Thyroid gland (tissue), 4 donors: ENCODE measurements around the gene AIF1. TPM values are rescaled to one million over a fixed set of nuclear protein-coding genes. Genes with fewer than 3 reads are reported as not detected.

ENCODE experiments used
- DNase-seq, 2 donors: peaks; one replicate each; pipeline ENCODE4 v3.0.0-alpha.2; 2019
- H3K27ac ChIP-seq, 3 donors: fragments of 200-600 bp; sonication (generic); 1 replicate in 2 of 3; 2 replicates in 1 of 3; pipeline ENCODE4 v1.5.1; 2016 to 2019; ENCODE audit warnings: mild to moderate bottlenecking in 1 of 3, moderate library complexity in 1 of 3
- H3K27me3 ChIP-seq: fragments of 200-600 bp; sonication (generic); one replicate; pipeline ENCODE4 v1.5.1; 2019
- H3K36me3 ChIP-seq, 2 donors: fragments of 200-600 bp; sonication (generic); one replicate each; pipeline ENCODE4 v1.5.1; 2016 to 2019
- H3K4me1 ChIP-seq, 2 donors: fragments of 200-600 bp; sonication (generic); one replicate each; pipeline ENCODE4 v1.5.1; 2017 to 2019
- H3K4me3 ChIP-seq, 3 donors: fragments of 200-600 bp; sonication (generic); replicated peaks in 1 of 3; 1 replicate in 2 of 3; 2 replicates in 1 of 3; pipeline ENCODE4 v1.5.1; 2016; ENCODE audit warnings: mild to moderate bottlenecking in 1 of 3
- H3K9me3 ChIP-seq: fragments of 200-600 bp; sonication (generic); one replicate; pipeline ENCODE4 v1.5.1; 2017
- CTCF ChIP-seq, 6 experiments: fragments of 200-600 bp in 3 of 6; fragments of 450-650 bp in 3 of 6; sonication (generic) in 3 of 6; IDR thresholded peaks; one replicate each; pipeline ENCODE4 v1.5.1; 2016 to 2019; ENCODE audit warnings: antibody characterized with exemption in 6 of 6, mild to moderate bottlenecking in 2 of 6, inconsistent platforms in 1 of 6, moderate library complexity in 1 of 6
- POLR2A ChIP-seq, 2 donors: fragments of 450-650 bp; IDR thresholded peaks; one replicate each; pipeline ENCODE4 v1.6.1; 2017; ENCODE audit warnings: antibody characterized with exemption in 2 of 2, mild to moderate bottlenecking in 2 of 2, moderate library complexity in 1 of 2
- WGBS, 2 donors: methylation state at CpG; one replicate each; pipeline ENCODE4 v1.1.5; 2017; 5-methylcytosine and 5-hydroxymethylcytosine counted together
- intact Hi-C: fragments of 100-400 bp; cut with DNase I; formaldehyde crosslinking; loops from one replicate; pipeline ENCODE4 v1.15.1; 2023
- total RNA-seq, 4 donors: library from RNA; depleted of rRNA; stranded (reverse); fragments of >200 nt; gene quantifications; one replicate each; pipeline ENCODE4 v1.2.3, GENCODE V29; 2016

Gene AIF1
- total RNA-seq, 4 donors from 2014 or later = 8.1 to 37.8 (median 17.6) TPM

- intact Hi-C loops = no loop called here
- no peak for DNase-seq
- Histone ChIP-seq H3K4me3 (no peak overlapping the region), H3K4me1 (peaks cover 0 to 3% of the 10 kb centered on the region in 2 donors), H3K27ac (no peak overlapping the region), H3K9me3 (no peaks in the 10 kb centered on the region), H3K36me3 (no peaks in the 10 kb centered on the region), H3K27me3 (no peaks in the 10 kb centered on the region)
- WGBS, 2 donors = 70 to 74% methylated on average over 8 of the region's 8 CpGs
- no peak for TF ChIP-seq POLR2A (IDR thresholded peaks at IDR 0.05)
- TF ChIP-seq CTCF (IDR thresholded peaks at IDR 0.05) = no peak
Observed at GRCh38 chr6:31575952-31576685, 38.9 kb upstream of the AIF1 start.

- no peak overlapping the region for H3K4me3 ChIP-seq
- 82 to 84% methylated on average over 19 of the region's 19 CpGs for WGBS, 2 donors
- peaks cover 7 to 10% of the 10 kb centered on the region in 2 donors for H3K4me1 ChIP-seq
- intact Hi-C loops = no loop called here
- DNase-seq = no peak
- H3K36me3 ChIP-seq = no peaks in the 10 kb centered on the region
- TF ChIP-seq POLR2A (IDR thresholded peaks at IDR 0.05) = no peak
- no peak for TF ChIP-seq CTCF (IDR thresholded peaks at IDR 0.05)
- H3K27ac ChIP-seq = no peak overlapping the region
- H3K27me3 ChIP-seq = no peaks in the 10 kb centered on the region
- H3K9me3 ChIP-seq = no peaks in the 10 kb centered on the region
Observed at GRCh38 chr6:31576897-31577578, 38.0 kb upstream of the AIF1 start.

DNA sequence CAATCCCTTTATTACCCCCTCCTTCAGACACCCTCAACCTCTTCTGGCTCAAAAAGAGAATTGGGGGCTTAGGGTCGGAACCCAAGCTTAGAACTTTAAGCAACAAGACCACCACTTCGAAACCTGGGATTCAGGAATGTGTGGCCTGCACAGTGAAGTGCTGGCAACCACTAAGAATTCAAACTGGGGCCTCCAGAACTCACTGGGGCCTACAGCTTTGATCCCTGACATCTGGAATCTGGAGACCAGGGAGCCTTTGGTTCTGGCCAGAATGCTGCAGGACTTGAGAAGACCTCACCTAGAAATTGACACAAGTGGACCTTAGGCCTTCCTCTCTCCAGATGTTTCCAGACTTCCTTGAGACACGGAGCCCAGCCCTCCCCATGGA is 37.5 kb upstream of the AIF1 start:
- no peak for TF ChIP-seq POLR2A (IDR thresholded peaks at IDR 0.05)
- TF ChIP-seq CTCF (IDR thresholded peaks at IDR 0.05) = no peak
- Histone ChIP-seq H3K9me3 (no peaks in the 10 kb centered on the region), H3K27me3 (no peaks in the 10 kb centered on the region), H3K27ac (no peak overlapping the region), H3K4me1 (peaks cover 10 to 12% of the 10 kb centered on the region in 2 donors), H3K36me3 (no peaks in the 10 kb centered on the region), H3K4me3 (no peak overlapping the region)
- intact Hi-C loops = no loop called here
- DNase-seq = no peak
- WGBS, 2 donors = 88 to 92% methylated on average over 3 of the region's 3 CpGs

GRCh38 chr6:31578184-31579118 is 36.6 kb upstream of the AIF1 start:
- no peak for TF ChIP-seq CTCF (IDR thresholded peaks at IDR 0.05)
- no peak for TF ChIP-seq POLR2A (IDR thresholded peaks at IDR 0.05)
- WGBS, 2 donors = 80 to 82% methylated on average over 12 of the region's 12 CpGs
- Histone ChIP-seq H3K36me3 (no peaks in the 10 kb centered on the region), H3K9me3 (no peaks in the 10 kb centered on the region), H3K27ac (no peak overlapping the region), H3K4me1 (peaks cover 10 to 12% of the 10 kb centered on the region in 2 donors), H3K4me3 (no peak overlapping the region), H3K27me3 (no peaks in the 10 kb centered on the region)
- no peak for DNase-seq
- intact Hi-C loops = no loop called here
